GM10266 (cell line): ENCODE measurements around the gene SARM1.
"Not testable (repeated sequence)": the region's sequence is repeated elsewhere in the genome, so short reads cannot be mapped to it uniquely, and the experiment has no call there.

Experiments used
- DNase-seq: peaks from one replicate; pipeline ENCODE4 v3.0.0; 2012; ENCODE audit errors: extremely low spot score
- TF ChIP-seq, protein P1 (sequence below): IDR thresholded peaks from 2 replicates; pipeline ENCODE4 v1.5.1; 2012; ENCODE audit warnings: mild to moderate bottlenecking, low read depth; ENCODE audit not compliant: control insufficient read depth, insufficient read depth; ENCODE audit errors: missing control alignments

SARM1 gene

DNA sequence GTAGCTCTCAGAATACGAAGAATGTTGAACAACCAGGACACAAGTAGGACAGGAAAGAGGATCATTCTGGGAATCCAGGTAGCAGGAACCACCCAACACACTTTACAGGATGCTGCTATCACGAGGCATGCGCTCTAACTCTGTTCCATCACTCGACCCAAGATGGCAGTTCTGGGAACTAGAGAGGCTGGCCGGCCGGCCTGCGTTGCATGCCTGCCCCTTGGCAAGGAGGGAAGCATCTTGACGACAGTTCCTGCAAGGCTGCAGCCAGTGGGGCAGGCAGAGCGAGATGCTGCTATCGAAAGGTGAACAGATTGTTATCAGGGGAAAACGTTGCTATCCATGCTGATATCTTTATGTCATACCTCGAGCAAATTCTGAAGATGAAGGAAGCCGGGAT, 53.7 kb downstream of the SARM1 start:
- TF ChIP-seq, protein P1, sequence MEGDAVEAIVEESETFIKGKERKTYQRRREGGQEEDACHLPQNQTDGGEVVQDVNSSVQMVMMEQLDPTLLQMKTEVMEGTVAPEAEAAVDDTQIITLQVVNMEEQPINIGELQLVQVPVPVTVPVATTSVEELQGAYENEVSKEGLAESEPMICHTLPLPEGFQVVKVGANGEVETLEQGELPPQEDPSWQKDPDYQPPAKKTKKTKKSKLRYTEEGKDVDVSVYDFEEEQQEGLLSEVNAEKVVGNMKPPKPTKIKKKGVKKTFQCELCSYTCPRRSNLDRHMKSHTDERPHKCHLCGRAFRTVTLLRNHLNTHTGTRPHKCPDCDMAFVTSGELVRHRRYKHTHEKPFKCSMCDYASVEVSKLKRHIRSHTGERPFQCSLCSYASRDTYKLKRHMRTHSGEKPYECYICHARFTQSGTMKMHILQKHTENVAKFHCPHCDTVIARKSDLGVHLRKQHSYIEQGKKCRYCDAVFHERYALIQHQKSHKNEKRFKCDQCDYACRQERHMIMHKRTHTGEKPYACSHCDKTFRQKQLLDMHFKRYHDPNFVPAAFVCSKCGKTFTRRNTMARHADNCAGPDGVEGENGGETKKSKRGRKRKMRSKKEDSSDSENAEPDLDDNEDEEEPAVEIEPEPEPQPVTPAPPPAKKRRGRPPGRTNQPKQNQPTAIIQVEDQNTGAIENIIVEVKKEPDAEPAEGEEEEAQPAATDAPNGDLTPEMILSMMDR, result no peak
- no peak for DNase-seq

DNA sequence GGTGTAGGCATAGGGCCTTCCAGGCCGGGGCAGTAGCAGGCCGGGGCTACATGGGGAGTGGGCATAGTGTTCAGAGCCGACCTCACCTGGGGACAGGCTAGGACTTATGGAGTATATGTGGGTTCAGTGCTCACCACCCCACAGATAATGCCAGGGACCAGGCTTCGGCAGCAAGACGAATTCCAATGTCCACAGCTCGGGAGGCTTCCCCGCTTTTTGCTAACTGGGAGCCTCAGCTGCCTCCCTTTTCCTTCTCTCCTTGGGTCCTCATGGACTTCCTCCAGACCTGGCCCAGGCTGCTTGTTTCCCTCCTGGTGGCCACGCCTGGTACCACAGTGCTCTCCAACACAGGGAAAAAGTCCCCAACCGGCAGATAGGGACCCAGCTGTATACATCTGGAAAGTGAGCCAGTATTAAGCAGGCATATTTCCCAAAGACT, 54.6 kb downstream of the SARM1 start:
- TF ChIP-seq, protein P1, result peak; percentile 28
- no peak for DNase-seq

DNA sequence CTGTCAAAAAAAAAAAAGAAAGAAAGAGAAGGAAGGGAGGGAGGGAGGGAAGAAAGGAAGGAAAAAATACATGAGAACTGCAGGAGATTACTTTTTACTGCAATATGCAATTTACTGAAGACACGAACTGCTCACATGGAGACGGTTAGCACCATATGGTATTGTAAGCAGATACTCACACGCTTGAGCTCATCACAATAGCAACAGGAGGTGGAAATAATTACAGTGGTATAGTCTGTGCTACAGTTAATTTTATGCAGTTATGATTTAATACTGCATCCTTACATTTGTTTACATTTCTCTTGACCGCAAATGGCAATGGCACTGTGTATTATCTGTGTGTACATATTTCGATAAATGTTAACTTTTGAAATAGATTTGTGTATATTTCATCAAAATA, 55.9 kb downstream of the SARM1 start:
- DNase-seq, result no peak
- TF ChIP-seq, protein P1, result no peak

- not testable (repeated sequence) for DNase-seq
Measured at GRCh38 chr17:28427982-28428381, 56.5 kb downstream of the SARM1 start.

- TF ChIP-seq, protein P1, result no peak
- DNase-seq, result no peak
Measured at GRCh38 chr17:28433721-28434120, 62.2 kb downstream of the SARM1 start.

- DNase-seq, result not testable (repeated sequence)
Measured at GRCh38 chr17:28434326-28434725, 62.8 kb downstream of the SARM1 start.

- DNase-seq, result no peak
- TF ChIP-seq, protein P1, result no peak
Measured at GRCh38 chr17:28443901-28444638, 72.6 kb downstream of the SARM1 start.

- TF ChIP-seq, protein P1, result no peak
- no peak for DNase-seq
Measured at GRCh38 chr17:28446716-28447395, 75.4 kb downstream of the SARM1 start.
